ENCODE measurements around the gene NPIPA1.
A peak's percentile ranks its signal among the peaks of the same experiment; 100 is the strongest.
"Not testable (repeated sequence)": the region's sequence is repeated elsewhere in the genome, so short reads cannot be mapped to it uniquely, and the experiment has no call there.

NPIPA1 gene

GRCh38 chr16:14937143-14937542 lies at the start of gene NPIPA1:
Gene NPIPA1 (plus strand): TSS chr16:14937443. CDS start chr16:14937443, 0 bp downstream.
- H3K36me3 Mint-ChIP-seq; H3K4me1 Mint-ChIP-seq; H3K9me3 Mint-ChIP-seq; ATAC-seq; H3K4me3 Mint-ChIP-seq; DNase-seq (ENCODE audit: low spot score in 2 of 2); H3K27ac Mint-ChIP-seq: not testable (repeated sequence)

- not testable (repeated sequence) for H3K9me3 Mint-ChIP-seq; ATAC-seq; H3K4me1 Mint-ChIP-seq; H3K4me3 Mint-ChIP-seq; DNase-seq (ENCODE audit: low spot score in 2 of 2); H3K27ac Mint-ChIP-seq; H3K36me3 Mint-ChIP-seq
Measured at GRCh38 chr16:14892111-14892510, 45.1 kb upstream of the NPIPA1 start.

GRCh38 chr16:14895382-14895781 lies 41.9 kb upstream of the NPIPA1 start:
- ATAC-seq; H3K9me3 Mint-ChIP-seq; H3K4me3 Mint-ChIP-seq; H3K27ac Mint-ChIP-seq; DNase-seq (ENCODE audit: low spot score in 2 of 2); H3K4me1 Mint-ChIP-seq; H3K36me3 Mint-ChIP-seq: not testable (repeated sequence)

- not testable (repeated sequence) for ATAC-seq; DNase-seq (ENCODE audit: low spot score in 2 of 2); H3K9me3 Mint-ChIP-seq; H3K27ac Mint-ChIP-seq; H3K4me3 Mint-ChIP-seq; H3K36me3 Mint-ChIP-seq; H3K4me1 Mint-ChIP-seq
Measured at GRCh38 chr16:14896023-14896422, 41.2 kb upstream of the NPIPA1 start.

GRCh38 chr16:14897006-14897664 lies 40.1 kb upstream of the NPIPA1 start:
- H3K27ac Mint-ChIP-seq; H3K4me1 Mint-ChIP-seq; H3K36me3 Mint-ChIP-seq; H3K4me3 Mint-ChIP-seq; H3K9me3 Mint-ChIP-seq; DNase-seq (ENCODE audit: low spot score in 2 of 2): not testable (repeated sequence)
- peak; percentile 64 for ATAC-seq

- not testable (repeated sequence) for DNase-seq (ENCODE audit: low spot score in 2 of 2); H3K27ac Mint-ChIP-seq; H3K9me3 Mint-ChIP-seq; H3K36me3 Mint-ChIP-seq; H3K4me1 Mint-ChIP-seq; H3K4me3 Mint-ChIP-seq; ATAC-seq
Measured at GRCh38 chr16:14898162-14898561, 39.1 kb upstream of the NPIPA1 start.

- ATAC-seq (peak; percentile 91), DNase-seq (ENCODE audit: low spot score in 2 of 2) (peak in 1 of 2 donors; percentile 65)
- H3K9me3 Mint-ChIP-seq, H3K36me3 Mint-ChIP-seq: not testable (repeated sequence)
- Mint-ChIP-seq H3K4me3 (peak overlapping the region; percentile 30), H3K4me1 (peaks cover 13% of the 10 kb centered on the region), H3K27ac (peak overlapping the region; percentile 67)
Measured at GRCh38 chr16:14903191-14903957, 33.9 kb upstream of the NPIPA1 start.

- not testable (repeated sequence) for DNase-seq (ENCODE audit: low spot score in 2 of 2); H3K4me3 Mint-ChIP-seq; H3K9me3 Mint-ChIP-seq; H3K36me3 Mint-ChIP-seq; H3K27ac Mint-ChIP-seq; H3K4me1 Mint-ChIP-seq
- peak; percentile 26 for ATAC-seq
Measured at GRCh38 chr16:14909744-14910143, 27.5 kb upstream of the NPIPA1 start.

GRCh38 chr16:14910833-14911629 lies 26.2 kb upstream of the NPIPA1 start:
- not testable (repeated sequence) for H3K9me3 Mint-ChIP-seq; H3K4me3 Mint-ChIP-seq; H3K36me3 Mint-ChIP-seq; H3K4me1 Mint-ChIP-seq; H3K27ac Mint-ChIP-seq; DNase-seq (ENCODE audit: low spot score in 2 of 2)
- ATAC-seq: peak; percentile 83

- not testable (repeated sequence) for H3K36me3 Mint-ChIP-seq, ATAC-seq, H3K4me1 Mint-ChIP-seq, H3K9me3 Mint-ChIP-seq
- peak overlapping the region; percentile 71 for H3K27ac Mint-ChIP-seq
- peak; percentile 42 to 87 for DNase-seq (ENCODE audit: low spot score in 2 of 2)
- H3K4me3 Mint-ChIP-seq: peak overlapping the region; percentile 72
Measured at GRCh38 chr16:14911954-14912353, 25.3 kb upstream of the NPIPA1 start.

- not testable (repeated sequence) for ATAC-seq; H3K4me1 Mint-ChIP-seq; DNase-seq (ENCODE audit: low spot score in 2 of 2); H3K9me3 Mint-ChIP-seq; H3K36me3 Mint-ChIP-seq; H3K27ac Mint-ChIP-seq
- peak overlapping the region; percentile 72 for H3K4me3 Mint-ChIP-seq
Measured at GRCh38 chr16:14912588-14912987, 24.7 kb upstream of the NPIPA1 start.

- H3K4me1 Mint-ChIP-seq; H3K9me3 Mint-ChIP-seq; H3K27ac Mint-ChIP-seq; H3K36me3 Mint-ChIP-seq; H3K4me3 Mint-ChIP-seq; DNase-seq (ENCODE audit: low spot score in 2 of 2); ATAC-seq: not testable (repeated sequence)
Measured at GRCh38 chr16:14918504-14918903, 18.7 kb upstream of the NPIPA1 start.

- H3K4me3 Mint-ChIP-seq, ATAC-seq, H3K4me1 Mint-ChIP-seq, H3K9me3 Mint-ChIP-seq, H3K36me3 Mint-ChIP-seq, H3K27ac Mint-ChIP-seq: not testable (repeated sequence)
- peak in 1 of 2 donors; percentile 47 for DNase-seq (ENCODE audit: low spot score in 2 of 2)
Measured at GRCh38 chr16:14919837-14920600, 17.2 kb upstream of the NPIPA1 start.

GRCh38 chr16:14922285-14922684 lies 15.0 kb upstream of the NPIPA1 start:
- ATAC-seq; H3K4me1 Mint-ChIP-seq; H3K36me3 Mint-ChIP-seq; H3K4me3 Mint-ChIP-seq; DNase-seq (ENCODE audit: low spot score in 2 of 2); H3K9me3 Mint-ChIP-seq; H3K27ac Mint-ChIP-seq: not testable (repeated sequence)

GRCh38 chr16:14922968-14923367 lies 14.3 kb upstream of the NPIPA1 start:
- not testable (repeated sequence) for H3K27ac Mint-ChIP-seq; ATAC-seq; H3K36me3 Mint-ChIP-seq; H3K4me1 Mint-ChIP-seq; DNase-seq (ENCODE audit: low spot score in 2 of 2); H3K4me3 Mint-ChIP-seq; H3K9me3 Mint-ChIP-seq

Measured in stimulated activated effector memory CD8-positive, alpha-beta T cell treated with anti-CD3 and anti-CD28 coated beads, Interleukin-12 subunit alpha, Interleukin-12 subunit beta, amount 100 ng/mL, for 72 hours (primary cell).